Stimulated activated CD4-positive, alpha-beta T cell treated with anti-CD3 and anti-CD28 coated beads, Interleukin-2, amount 100 ng/mL, for 24 hours (primary cell): ENCODE measurements around the gene TMEM131.

Experiments
- DNase-seq, 2 donors: peaks; one replicate each; pipeline ENCODE4 v3.0.0-alpha.2; 2020

Gene TMEM131

DNA sequence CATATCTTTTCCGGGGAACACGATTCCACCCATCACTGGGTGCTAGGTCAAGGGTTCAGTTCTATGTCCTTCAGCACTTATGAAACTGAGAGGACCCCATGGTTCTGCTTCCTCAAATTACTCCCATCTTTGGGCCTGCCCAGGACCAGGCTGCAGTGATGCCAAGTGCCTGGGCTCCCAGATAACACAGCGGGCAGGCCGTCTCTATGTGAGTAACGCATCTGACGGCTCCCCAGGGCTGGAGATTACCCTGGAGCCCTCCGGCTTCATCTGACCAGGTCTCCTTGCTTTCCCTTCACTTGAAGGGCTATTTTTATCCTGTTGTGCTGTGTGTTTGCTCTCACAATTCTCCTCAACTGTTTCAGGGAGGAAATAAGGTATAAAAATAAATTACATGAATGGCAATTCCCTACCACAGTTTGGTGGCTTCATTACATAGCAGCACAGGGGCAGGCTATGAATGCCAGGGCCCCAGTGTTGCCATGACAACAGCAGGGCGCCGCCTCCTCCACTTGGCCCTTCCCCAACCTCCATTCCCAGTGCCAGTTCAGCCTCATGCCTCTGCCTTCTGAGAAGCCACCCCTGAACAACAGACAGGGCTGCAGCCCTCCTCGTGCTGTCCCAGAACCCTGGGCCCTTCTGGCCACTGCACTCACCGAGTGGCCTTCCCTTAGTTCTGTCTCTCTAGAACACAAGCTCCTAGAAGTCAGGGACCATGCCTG, 25.4 kb upstream of the TMEM131 start:
- no peak for DNase-seq

DNA sequence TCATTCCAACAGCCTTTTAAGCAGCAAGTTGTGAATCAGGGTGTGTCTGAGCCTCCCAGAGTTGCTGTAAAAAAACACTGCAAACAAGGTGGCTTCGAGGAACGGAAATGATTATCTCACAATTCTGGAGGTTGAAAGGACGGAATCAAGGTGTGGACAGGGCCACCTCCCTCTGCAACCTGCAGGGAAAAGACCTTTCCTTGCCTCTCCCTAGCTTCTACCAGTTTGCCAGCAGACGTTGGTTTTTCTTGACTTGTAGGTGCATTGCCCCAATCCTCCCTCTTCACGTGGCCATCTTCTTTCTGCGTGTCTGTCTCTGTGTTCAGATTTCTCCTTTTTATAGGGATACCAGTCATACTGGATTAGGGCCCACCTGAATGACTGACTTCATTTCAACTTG, 24.8 kb upstream of the TMEM131 start:
- no peak for DNase-seq

DNA sequence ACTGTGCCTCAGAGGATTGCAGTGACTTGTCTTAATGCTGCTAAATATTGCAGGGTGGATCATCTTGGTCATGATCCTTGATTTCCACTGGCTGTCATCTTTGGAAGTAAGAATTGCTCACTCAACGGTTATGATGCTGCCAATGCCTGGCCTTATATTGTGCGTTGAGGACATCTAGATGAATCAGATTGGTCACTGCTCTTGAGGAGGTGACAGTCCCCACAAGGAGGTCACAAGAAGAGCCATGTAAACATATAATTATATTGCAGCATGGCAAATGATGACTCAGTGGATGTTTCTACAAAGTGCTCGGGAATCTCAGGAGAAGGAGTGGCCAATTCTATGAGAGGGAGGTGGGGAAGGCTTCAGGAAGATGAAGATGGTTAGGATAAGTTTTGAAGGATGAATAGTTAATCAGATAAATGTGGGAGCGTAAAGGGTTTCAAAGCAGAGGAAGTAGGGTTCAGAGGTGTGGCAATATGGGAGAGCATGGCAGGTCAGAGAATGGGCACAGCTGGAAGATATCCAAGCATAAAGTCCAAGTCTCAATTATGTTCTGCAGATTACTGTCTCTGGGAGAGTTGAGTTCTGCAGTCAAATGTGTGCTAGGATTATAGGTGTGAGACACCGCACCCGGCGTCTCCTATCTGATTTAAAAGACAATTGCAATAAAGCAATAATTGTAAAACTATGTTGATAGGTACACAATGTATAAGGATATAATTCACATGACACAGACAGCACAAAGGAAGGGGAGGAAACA, 21.3 kb upstream of the TMEM131 start:
- DNase-seq = no peak

DNA sequence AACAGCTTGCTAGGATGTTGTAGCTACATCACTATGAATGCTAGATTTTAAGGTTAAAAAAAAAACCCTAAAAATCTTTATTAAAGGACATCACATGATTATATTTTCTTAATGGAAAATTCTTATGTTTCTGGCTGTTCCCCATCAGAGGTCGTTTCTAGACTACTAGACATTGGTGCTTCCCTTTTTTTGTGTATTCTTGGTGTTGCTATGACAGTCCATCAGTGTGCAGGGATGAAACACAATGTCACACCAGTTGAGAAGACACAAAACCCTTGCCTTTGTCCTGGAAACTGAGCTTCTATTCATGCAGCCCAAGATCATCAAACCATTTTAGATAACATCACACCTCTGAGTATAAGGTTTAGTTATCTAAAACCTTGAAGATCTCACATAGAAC, 19.9 kb upstream of the TMEM131 start:
- DNase-seq = no peak

DNA sequence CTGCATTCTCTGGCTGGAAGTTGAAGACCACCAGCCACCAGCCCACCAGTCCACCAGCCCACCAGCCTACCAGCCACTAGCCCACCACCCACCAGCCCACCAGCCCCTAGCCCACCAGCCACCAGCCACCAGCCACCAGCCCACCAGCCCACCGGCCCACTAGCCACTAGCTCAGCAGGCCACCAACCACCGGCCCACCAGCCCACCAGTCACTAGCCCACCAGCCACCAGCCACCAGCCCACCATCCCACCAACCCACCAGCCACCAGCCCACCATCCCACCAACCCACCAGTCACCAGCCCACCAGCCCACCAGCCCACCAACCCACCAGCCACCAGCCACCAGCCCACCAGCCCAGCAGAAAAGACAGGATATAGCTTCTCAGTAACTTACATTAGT, 18.6 kb upstream of the TMEM131 start:
- DNase-seq = no peak

DNA sequence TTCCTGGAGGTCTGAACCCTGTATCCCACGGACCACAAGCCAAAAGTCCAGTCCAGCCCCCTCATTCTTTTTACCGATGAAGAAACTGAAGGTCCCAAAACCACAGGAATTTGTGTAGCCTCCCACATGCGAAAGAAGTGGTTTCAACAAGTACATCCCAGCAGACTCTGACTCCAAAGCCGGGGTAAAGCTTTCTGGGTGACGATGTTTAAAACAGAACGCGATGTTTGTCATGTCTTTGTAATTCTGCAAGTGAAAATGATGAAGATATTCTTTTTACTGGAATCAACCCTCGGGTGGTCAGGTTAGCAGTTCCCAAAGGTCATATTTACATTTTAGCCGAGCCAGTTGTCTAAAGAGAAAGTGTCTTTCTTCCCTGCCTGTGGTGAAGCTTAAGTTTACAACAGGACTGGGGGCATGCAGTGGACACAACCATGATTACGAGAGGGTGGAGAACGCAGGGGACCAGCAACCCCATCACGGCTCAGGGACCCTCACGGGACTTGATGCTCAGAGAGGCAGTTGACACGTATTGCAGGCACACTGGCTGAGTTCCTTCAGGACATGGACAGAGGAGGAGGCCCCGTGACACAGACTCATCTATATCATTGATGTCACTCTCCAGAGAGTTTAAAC, 17.8 kb upstream of the TMEM131 start:
- peak in 1 of 2 donors; percentile 33 for DNase-seq

DNA sequence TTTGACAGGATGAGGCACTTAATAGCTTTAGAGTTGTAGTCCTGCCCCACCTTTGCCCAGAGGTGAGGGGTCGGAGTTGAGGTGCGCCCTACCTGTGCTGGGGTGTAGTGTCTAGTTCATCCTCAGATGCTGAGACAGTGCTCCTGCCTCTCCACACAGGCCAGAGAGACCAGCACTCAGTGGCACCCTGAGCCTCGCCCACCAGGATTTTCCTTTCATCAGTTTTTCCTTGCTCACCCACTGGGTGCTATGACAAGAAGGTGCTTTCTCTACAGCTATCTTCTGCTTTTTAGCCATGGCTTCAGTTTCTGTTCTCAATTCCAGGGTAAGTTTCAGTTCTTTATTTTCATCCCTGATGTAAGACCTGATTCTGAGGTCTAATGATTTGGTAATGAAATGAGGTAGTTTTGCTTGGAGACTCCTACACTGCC, 16.8 kb upstream of the TMEM131 start:
- DNase-seq = peak; percentile 51 to 54

DNA sequence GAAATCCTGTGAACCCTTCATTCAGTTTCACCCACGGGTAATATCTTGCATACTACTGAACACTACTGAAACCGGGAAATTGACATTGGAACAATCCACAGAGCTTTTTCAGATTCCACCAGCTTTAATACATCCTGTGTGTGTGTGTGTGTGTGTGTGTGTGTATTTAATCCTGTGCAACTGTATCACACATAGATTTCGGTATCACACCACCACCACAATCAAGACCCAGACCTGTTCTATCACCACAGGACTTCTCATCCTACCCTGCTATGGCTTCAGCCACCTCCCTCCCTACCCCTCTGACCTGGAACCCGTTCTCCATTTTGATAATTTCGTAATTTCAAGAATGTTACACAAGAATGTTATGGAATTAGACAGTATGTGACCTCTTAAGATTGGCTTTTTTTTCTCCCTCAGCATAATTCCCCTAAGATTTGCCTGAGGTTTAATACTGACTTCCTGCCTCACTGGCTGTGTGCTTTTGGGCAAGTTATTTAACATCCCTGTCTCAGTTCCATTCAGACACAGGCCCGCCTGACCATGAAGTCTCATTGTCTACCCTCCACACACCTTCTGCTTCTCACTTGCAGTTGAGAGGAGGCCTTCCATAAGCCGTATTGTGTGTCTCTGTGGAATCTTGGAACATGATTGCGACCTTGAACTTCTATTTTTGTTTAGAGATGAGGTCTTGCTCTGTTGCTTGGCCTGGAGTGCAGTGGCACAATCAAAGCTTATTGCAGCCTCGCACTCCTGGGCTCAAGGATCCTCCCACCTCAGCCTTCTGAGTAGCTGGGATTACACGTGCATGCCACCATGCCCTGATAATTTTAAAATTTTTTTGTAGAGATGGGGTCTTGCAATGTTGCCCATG, 14.4 kb upstream of the TMEM131 start:
- DNase-seq = no peak

DNA sequence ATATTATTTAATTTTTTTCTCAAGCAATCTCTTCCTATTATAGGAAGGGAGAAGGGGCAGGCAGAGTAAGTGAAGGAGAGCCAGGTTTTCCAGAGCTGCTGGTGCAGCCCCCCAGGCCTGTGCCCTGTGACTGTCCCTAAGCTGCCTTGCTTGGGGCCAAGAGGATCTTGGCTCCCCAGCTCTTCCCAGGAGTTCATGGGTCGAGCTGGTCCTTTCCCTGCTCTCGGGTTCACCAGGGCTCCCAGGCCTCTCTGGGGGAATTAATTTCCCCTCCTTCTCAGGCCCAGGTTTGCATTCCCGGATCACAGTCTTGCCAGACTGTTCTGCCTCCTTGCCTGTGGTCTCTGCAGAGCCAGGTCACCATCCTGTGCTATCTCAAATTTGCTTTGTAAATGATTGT, 12.7 kb upstream of the TMEM131 start:
- no peak for DNase-seq

DNA sequence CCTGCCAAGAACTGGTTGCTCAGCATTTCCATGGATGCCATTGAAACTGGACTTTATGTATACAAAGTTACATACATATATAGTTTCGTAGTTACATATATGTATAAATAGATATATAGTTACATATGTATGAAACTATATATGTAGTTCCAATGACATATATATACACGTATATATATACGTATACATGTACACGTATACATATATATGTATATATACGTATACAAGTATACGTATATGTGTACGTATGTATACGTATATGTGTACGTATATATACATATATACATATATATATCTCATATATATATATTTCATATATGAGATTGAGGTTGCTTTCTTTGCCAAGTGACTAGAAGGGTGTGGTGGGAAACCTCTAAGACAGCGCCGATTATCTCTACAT, 10.6 kb upstream of the TMEM131 start:
- DNase-seq = no peak

DNA sequence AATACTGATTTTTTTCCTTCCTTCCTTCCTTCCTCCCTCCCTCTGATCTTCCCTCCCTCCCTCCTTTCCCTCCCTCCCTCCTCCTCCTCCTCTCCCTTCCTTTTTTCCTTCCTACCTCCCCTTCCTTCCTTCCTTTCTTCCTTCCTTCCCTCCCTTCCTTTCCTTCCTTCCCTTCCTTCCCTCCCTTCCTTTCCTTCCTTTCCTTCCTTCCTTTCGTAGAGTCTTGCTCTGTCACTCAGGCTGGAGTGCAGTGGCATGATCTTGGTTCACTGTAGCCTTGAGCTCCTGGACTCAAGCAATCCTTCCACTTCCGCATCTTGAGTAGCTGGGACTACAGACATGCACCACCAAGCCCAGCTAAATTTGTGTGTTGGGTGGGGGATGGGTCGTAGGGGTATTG, 8.9 kb upstream of the TMEM131 start:
- DNase-seq = no peak

DNA sequence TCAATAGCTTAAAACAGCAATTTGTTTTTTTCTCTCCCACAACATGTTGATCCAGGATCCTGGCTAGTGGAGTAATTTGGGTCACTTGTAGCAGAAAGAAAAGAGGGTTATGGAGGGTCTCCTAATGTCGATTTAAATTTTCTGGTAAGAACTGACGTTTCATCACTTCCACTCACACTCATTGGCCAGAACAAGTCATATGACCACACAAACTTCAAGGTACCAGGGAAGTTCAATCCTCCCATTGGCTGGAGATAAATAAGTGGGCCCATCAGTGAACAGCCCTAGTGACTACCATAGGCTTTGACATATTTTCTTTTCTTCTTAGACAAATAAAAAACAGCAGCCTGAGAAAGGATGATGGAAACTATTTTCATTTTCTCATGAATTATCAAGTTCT, 8.3 kb upstream of the TMEM131 start:
- no peak for DNase-seq

DNA sequence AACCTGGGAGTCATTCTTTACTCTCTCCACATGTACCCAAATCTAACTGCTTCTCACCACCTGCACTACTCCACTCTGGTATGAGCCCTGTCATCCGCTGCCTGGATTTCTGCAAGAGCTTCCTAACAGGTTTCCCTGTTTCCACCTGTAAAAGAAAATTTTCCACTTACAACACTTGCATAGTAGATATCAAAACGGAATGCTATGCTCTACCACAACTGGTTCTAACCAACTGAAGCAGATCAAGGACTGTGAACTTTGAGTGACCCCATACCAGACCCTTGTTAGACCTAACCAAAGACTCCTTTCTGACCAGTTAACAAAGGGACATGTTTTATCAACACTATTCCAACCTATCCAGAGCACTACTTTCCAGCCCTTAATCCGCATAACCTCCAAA, 3.8 kb upstream of the TMEM131 start:
- no peak for DNase-seq

DNA sequence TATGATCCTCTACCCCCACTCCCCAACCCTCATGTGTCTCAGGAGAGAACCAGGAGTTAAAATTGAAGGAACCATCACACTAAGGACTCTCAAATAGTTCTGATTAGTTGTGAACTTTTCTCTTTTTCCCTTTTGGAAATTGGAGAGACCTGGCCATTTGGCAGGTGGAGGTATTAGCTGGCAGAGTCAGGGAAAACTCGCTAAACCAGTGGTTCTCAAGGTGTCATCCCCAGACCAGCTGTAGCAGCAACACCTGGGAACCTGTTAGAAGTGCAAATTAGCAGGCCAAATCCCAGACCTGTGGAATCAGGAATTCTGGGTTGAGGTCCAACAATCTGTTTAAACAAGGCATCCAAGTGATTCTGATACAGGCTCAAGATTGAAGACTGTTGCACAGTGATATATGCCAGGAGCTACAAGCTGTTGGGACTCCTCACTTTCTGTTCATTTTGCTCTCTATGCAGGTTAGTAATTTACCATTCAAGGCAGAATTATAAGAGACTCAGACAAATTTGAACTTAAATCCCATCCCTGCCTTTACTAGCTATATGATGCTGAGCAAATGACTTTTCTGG, 2.8 kb upstream of the TMEM131 start:
- DNase-seq = no peak

DNA sequence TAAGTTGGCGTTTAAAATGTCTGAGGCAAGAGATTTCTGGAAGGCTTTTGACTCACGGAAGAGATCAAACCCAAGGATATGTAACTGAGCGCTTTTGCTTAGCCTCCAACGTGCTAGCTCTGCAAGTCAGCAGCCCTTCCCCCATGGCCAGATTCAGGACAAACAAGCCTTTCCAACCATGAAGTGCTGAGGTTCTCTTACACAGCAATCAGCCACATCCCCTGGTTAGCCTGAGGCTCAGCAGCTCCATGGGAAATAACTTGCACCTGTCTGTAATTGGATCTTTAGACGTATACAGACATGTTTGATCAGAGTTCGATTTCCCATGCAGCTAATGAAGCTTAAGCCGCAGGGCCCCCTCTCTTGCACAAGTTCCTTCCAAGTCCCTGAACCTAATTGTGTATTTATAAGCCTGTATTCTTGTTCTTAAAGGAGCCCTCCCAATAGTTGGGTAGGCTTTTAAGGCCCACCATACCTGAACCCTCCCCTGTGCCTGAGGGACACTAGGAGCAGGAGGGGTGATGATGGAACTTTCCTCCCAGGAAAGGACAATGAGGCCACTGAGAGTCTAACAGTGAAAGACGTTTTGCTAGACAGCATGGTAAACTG, 2.1 kb upstream of the TMEM131 start:
- no peak for DNase-seq

DNA sequence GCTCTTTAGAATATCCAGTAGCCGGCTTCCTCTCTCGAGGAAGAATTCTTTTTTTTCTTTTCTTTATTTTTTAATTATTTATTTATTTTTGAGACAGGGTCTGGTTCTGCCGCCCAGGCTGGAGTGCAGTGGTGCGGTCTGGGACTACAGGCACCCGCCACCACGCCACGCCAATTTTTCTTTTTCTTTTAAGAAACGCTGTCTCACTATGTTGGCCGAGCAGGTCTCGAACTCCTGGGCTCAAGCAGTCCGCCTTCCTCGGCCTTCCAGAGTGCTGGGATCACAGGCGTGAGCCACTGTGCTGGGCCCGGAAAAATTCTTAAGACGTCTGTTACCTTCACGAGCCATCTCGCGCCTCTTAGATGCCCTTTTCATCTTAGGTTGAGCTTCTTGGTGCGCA, 931 bp upstream of the TMEM131 start:
- no peak for DNase-seq

DNA sequence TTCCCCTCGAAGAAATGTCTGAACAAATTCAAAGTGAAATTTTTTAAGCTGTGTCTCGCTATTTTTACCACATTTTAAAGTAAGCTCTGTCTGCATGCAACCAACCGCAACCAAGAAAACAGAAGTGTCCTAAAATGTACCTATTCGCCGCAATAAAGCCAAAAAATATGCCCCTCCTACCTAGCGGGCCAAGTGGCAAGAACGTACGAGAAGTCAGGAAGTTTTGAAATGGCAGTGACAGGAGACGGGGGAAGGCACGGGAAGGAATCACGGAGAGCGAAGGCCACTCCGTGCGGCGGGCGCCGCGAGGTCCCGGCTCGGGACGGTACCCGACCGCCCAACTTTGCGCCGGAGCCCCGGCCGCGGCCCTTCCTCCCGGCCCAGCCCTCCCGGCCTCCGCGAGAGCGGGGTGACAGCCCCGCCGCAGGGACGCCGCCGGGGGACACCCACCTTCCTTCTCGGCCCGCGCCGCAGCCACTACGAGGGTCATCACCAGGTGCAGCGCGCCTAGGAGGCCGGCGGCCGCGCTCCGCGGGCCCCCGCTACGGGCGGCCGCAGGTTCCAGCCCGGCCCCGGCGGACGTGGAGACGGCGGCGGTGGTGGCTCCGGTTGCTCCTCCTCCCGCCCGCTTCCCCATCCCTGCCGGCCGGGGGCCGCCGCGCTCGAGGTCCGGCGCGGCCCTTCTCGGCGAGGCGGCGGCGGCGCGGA, 568 bp downstream of the TMEM131 start:
- DNase-seq = peak; percentile 48 to 62

DNA sequence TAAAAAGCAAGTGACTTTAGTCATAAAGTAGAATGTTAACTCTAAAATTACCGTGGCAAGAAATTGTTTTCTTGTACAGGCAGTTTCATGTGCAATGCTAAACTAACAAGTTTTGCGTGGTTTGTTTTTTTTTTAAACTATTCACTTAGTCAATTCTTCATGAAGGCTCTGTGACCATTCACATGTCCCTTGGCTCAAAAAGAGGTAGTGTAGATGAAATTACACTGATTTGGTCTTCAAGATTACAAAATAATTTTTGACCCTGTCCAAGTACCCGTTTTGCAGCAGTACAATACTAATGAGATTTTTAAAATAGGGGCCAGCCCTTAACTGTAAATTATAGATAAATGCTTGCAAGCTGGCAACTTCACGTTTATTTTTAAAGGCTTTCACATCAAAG, 1.3 kb downstream of the TMEM131 start:
- no peak for DNase-seq

DNA sequence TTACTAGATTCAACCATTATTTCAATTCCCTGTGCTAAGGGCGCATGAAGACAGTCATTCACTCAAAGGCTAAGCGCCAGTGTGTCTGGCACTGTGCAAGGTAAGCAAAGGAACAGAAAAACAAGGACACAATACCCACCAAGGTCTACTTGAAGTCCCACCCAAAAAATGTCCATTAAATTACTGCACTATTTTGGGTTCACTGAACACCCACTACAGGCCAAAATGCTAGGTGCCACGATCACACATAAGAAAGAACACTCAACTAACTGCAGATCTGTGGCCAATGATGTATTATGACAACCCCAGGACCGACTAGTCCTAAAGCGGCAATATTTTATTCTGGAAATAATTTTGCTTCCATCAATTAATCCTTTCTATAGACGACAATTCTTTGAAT, 1.8 kb downstream of the TMEM131 start:
- DNase-seq = no peak

DNA sequence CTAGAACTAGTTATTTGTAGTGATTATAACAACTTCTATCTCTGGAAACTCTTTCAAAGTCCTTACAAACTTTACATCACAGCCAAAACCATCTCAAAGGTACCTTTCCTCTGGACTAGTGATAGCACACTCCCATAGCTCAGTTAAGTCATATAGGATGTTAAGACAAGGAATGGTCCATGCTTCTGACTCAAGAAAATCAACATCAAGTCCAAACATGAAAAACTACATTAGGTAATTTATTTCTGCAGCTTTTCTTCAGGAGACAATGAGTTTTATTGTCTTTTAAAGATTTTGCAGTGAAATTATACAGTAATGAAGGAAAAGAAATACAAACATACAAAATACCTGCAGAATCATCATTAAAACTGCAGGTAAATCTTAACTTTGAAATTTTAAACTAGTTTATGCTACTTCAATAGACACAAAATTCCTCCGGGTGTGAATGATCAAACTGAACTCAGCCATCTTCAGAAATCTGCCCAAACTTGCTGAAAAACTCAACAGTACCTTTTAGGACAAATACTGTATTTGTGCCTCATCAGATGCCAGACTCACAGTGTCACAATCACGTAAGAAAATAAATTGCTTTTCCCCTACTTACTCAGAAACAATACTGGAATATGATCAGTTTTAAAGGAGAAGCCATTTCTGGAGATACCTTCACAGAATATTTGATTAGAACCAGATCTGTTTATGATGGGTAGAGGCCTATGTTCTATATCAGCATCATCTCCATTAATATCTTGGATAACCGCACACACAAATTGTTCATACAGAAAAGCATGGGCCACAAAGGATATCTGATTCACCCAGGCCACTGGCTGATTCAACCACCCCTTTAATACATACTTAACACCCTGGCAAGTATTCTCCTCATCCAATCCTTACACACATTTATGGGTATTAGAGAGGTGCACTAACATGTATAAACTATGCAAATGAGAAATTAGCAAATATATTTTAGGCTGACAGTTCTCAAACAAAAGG, 2.6 kb downstream of the TMEM131 start:
- DNase-seq = no peak
